HEK293T (cell line): Measurements from ENCODE around the gene C11orf21.

Experiments used
- CTCF ChIA-PET: fragments of 350-600 bp; formaldehyde crosslinking; extraction: SDS; loops from one replicate; lab custom pipeline; 2021; ENCODE audit warnings: antibody characterized with exemption, inconsistent platforms; lab: Yijun Ruan, JAX
- POLR2A ChIA-PET: fragments of 350-600 bp; formaldehyde crosslinking; extraction: SDS; loops from one replicate; lab custom pipeline; 2020; ENCODE audit warnings: antibody characterized with exemption, inconsistent platforms; lab: Yijun Ruan, JAX
- DNase-seq: peaks from one replicate; pipeline ENCODE4 v3.0.0; 2012; ENCODE audit warnings: mixed read lengths; ENCODE audit errors: extremely low spot score
- ARNT ChIP-seq: fragments of 450-650 bp; IDR thresholded peaks from 2 replicates; pipeline ENCODE4 v1.6.1; 2017; ENCODE audit warnings: mild to moderate bottlenecking
- BHLHE40 ChIP-seq: fragments of 450-650 bp; IDR thresholded peaks from 2 replicates; pipeline ENCODE4 v1.6.1; 2016; ENCODE audit warnings: mild to moderate bottlenecking, moderate library complexity, borderline replicate concordance
- CTBP1 ChIP-seq: fragments of 450-650 bp; IDR thresholded peaks from 2 replicates; pipeline ENCODE4 v1.6.1; 2016; ENCODE audit warnings: borderline replicate concordance
- ELF4 ChIP-seq: fragments of 450-650 bp; IDR thresholded peaks from 2 replicates; pipeline ENCODE4 v1.6.1; 2017; ENCODE audit warnings: antibody characterized with exemption
- FOXA1 ChIP-seq: fragments of 450-650 bp; IDR thresholded peaks from 2 replicates; pipeline ENCODE4 v1.6.1; 2016; ENCODE audit warnings: mild to moderate bottlenecking
- FOXK2 ChIP-seq: fragments of 450-650 bp; IDR thresholded peaks from 2 replicates; pipeline ENCODE4 v1.6.1; 2016; ENCODE audit warnings: mild to moderate bottlenecking
- FOXM1 ChIP-seq: fragments of 450-650 bp; IDR thresholded peaks from 2 replicates; pipeline ENCODE4 v1.6.1; 2017; ENCODE audit warnings: mild to moderate bottlenecking, borderline replicate concordance
- HDGF ChIP-seq: fragments of 450-650 bp; IDR thresholded peaks from 2 replicates; pipeline ENCODE4 v1.6.1; 2017; ENCODE audit warnings: antibody characterized with exemption, borderline replicate concordance
- L3MBTL2 ChIP-seq: fragments of 450-650 bp; conservative IDR thresholded peaks from 2 replicates; pipeline ENCODE4 v1.6.1; 2016; ENCODE audit warnings: mild to moderate bottlenecking
- LEF1 ChIP-seq: fragments of 450-650 bp; IDR thresholded peaks from 2 replicates; pipeline ENCODE4 v1.6.1; 2017; ENCODE audit warnings: mild to moderate bottlenecking, borderline replicate concordance
- NFRKB ChIP-seq: fragments of 450-650 bp; IDR thresholded peaks from 2 replicates; pipeline ENCODE4 v1.6.1; 2016; ENCODE audit warnings: mild to moderate bottlenecking, moderate library complexity
- SP1 ChIP-seq: fragments of 450-650 bp; IDR thresholded peaks from 2 replicates; pipeline ENCODE4 v1.6.1; 2017
- SUZ12 ChIP-seq: fragments of 450-650 bp; IDR thresholded peaks from 2 replicates; pipeline ENCODE4 v1.6.1; 2016; ENCODE audit warnings: mild to moderate bottlenecking
- TARDBP ChIP-seq: fragments of 450-650 bp; IDR thresholded peaks from 2 replicates; pipeline ENCODE4 v1.6.1; 2016
- ZNF384 ChIP-seq: fragments of 450-650 bp; IDR thresholded peaks from 2 replicates; pipeline ENCODE4 v1.6.1; 2016
- TF ChIP-seq, protein P1 (sequence below): fragments of 450-650 bp; IDR thresholded peaks from 2 replicates; pipeline ENCODE4 v1.6.1; 2016

The C11orf21 gene

DNA sequence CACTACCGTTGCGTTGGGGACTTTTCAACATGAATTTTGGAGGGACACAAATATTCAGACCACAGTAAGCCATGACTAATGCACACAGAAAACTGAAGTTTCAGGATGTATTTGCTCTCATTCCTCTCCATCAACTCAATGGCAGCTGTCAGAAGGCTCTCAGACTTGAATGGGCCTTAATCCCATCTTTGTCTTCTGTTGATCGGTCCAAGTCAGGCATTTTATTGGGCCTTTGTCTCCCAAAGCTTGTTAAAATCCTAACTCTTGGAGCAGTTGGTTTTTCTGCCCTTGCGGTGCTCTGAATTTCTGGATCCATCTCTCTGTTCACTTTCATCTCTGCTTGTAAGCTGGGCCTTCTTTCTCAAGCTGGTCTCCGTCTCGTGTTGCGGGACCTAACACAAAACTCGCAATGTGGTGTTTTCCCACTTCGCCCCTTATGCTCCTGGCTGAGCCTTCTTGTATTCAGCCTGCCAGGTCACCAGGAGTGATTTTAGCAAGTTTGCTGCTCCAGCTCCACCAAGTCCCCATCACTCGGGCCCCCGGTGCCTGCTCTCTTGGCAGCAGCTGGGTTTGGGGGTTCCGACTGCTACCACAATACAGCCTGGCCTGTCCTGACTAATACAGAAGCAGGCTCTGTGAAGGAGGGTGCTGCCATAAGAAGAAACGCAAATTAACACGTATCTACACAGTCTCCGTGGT is 27.1 kb upstream of the C11orf21 start:
- POLR2A ChIA-PET, result interaction anchor here (1.0 kb wide), 1 partner anchor 48 kb away, joined by 3 read pairs; the partner anchor contains the start of gene CD81
- TF ChIP-seq FOXA1 (no peak), ELF4 (no peak), CTBP1 (no peak), L3MBTL2 (no peak), SUZ12 (no peak), FOXM1 (no peak), SP1 (no peak), ZNF384 (no peak), ARNT (no peak), FOXK2 (no peak), NFRKB (no peak), TARDBP (no peak), LEF1 (no peak), BHLHE40 (no peak), HDGF (no peak)
- TF ChIP-seq, protein P1, sequence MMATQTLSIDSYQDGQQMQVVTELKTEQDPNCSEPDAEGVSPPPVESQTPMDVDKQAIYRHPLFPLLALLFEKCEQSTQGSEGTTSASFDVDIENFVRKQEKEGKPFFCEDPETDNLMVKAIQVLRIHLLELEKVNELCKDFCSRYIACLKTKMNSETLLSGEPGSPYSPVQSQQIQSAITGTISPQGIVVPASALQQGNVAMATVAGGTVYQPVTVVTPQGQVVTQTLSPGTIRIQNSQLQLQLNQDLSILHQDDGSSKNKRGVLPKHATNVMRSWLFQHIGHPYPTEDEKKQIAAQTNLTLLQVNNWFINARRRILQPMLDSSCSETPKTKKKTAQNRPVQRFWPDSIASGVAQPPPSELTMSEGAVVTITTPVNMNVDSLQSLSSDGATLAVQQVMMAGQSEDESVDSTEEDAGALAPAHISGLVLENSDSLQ, result no peak
- DNase-seq, result no peak
- CTCF ChIA-PET, result no interaction called here

GRCh38 chr11:2328021-2328420 is 26.3 kb upstream of the C11orf21 start:
- CTCF ChIA-PET, result no interaction called here

GRCh38 chr11:2327032-2327431 is 25.3 kb upstream of the C11orf21 start:
- CTCF ChIA-PET, result no interaction called here
- TF ChIP-seq, protein P1, result no peak
- no peak for TF ChIP-seq SP1
- no peak for TF ChIP-seq FOXA1
- POLR2A ChIA-PET, result no interaction called here
- DNase-seq, result no peak

More at GRCh38 chr11:2328021-2328420, 26.3 kb upstream of the C11orf21 start:
- DNase-seq, result no peak
- TF ChIP-seq TARDBP, result no peak
- TF ChIP-seq CTBP1, result no peak
- no peak for TF ChIP-seq FOXM1
- no peak for TF ChIP-seq SP1
- TF ChIP-seq L3MBTL2, result no peak
- TF ChIP-seq SUZ12, result no peak
- TF ChIP-seq ZNF384, result no peak
- TF ChIP-seq ARNT, result no peak
- no peak for TF ChIP-seq HDGF
- no peak for TF ChIP-seq FOXK2
- no peak for TF ChIP-seq FOXA1
- TF ChIP-seq ELF4, result no peak
- TF ChIP-seq NFRKB, result no peak
- TF ChIP-seq LEF1, result no peak
- TF ChIP-seq, protein P1, result no peak
- POLR2A ChIA-PET, result no interaction called here

GRCh38 chr11:2325719-2326118 is 24.0 kb upstream of the C11orf21 start:
- ChIA-PET CTCF (interaction anchor here (0.6 to 1.0 kb wide), 2 partner anchors 21 to 686 kb away, joined by 3 to 7 read pairs; no protein-coding TSS in a partner anchor), POLR2A (interaction anchor here (0.8 kb wide), 1 partner anchor 51 kb away, joined by 3 read pairs; the partner anchor contains the start of gene CD81)
- TF ChIP-seq HDGF, result no peak
- no peak for TF ChIP-seq NFRKB
- no peak for TF ChIP-seq CTBP1
- no peak for TF ChIP-seq SUZ12
- TF ChIP-seq SP1, result no peak
- no peak for TF ChIP-seq FOXM1
- no peak for TF ChIP-seq FOXK2
- TF ChIP-seq ARNT, result no peak
- TF ChIP-seq L3MBTL2, result no peak
- TF ChIP-seq ELF4, result no peak
- no peak for TF ChIP-seq FOXA1
- DNase-seq, result no peak

DNA sequence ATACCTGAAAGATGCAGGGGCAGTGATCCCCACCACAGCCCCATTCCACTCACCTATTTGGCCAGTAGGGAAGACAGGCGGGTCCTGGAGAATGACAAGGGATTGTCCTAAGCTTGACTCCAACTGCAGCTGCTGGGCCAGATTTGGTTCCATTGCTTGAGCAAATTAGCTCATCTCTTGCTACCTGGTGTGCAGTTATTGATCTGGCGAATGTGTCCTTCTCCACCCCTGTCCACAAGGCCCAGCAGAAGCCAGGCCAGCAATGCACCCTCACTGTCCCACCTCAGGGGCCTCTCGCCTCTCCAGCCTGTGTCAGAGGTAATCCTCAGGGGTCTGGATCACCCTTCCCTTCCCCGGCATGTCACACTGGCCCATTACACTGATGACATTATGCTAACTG is 23.4 kb upstream of the C11orf21 start:
- ChIA-PET POLR2A (no interaction called here), CTCF (interaction anchor here (1.0 kb wide), 1 partner anchor 20 kb away, joined by 7 read pairs; no protein-coding TSS in a partner anchor)
- TF ChIP-seq LEF1, result no peak
- TF ChIP-seq BHLHE40, result no peak
- TF ChIP-seq SP1, result no peak
- TF ChIP-seq SUZ12, result no peak
- no peak for DNase-seq

- POLR2A ChIA-PET, result no interaction called here
- no peak for DNase-seq
- TF ChIP-seq FOXA1 (no peak), SUZ12 (no peak), LEF1 (no peak), HDGF (no peak), ZNF384 (no peak), SP1 (no peak), ELF4 (no peak), TARDBP (no peak), L3MBTL2 (no peak)
- CTCF ChIA-PET, result no interaction called here
These were observed 19.6 kb upstream of the C11orf21 start for GRCh38 chr11:2321311-2321683.
